Activated CD4-positive, alpha-beta T cell treated with anti-CD3 and anti-CD28 coated beads, Interleukin-2, amount 50 U/mL, for 16 hours (primary cell): ENCODE data around the gene RUBCN.
A peak's percentile ranks its signal among the peaks of the same experiment; 100 is the strongest.
"Not testable (repeated sequence)": the region's sequence is repeated elsewhere in the genome, so short reads cannot be mapped to it uniquely, and the experiment has no call there.

Experiments
- DNase-seq: peaks from one replicate; pipeline ENCODE4 v3.0.0-alpha.2; 2020

RUBCN gene

DNA sequence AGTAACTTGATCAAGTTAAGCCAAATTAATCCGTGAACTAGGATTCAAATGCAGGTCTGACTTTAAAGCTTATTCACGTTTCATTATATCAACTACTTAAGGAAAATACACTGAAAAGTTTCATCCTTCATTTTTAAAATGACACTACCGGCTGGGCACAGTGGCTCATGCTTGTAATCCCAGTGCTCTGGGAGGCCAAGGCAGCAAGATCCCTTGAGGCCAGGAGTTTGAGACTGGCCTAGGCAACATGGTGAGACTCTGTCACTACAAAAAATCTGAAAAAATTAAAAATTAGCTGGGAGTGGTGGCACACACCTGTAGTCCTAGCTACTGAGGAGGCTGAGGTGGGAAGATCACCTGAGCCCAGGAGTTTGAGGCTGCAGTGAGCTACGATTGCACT, 3.7 kb downstream of the RUBCN start:
- DNase-seq = no peak

DNA sequence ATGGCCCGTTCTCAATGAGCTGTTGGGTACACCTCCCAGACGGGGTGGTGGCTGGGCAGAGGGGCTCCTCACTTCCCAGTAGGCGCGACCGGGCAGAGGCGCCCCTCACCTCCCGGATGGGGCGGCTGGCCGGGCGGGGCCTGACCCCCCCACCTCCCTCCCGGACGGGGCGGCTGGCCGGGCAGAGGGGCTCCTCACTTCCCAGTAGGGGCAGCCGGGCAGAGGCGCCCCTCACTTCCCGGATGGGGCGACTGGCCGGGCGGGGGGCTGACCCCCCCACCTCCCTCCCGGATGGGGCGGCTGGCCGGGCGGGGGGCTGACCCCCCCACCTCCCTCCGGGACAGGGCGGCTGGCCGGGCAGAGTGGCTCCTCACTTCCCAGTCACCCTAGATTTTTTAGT, 5.2 kb downstream of the RUBCN start:
- not testable (repeated sequence) for DNase-seq

GRCh38 chr3:197730770-197731169, 5.9 kb downstream of the RUBCN start:
- DNase-seq = not testable (repeated sequence)

DNA sequence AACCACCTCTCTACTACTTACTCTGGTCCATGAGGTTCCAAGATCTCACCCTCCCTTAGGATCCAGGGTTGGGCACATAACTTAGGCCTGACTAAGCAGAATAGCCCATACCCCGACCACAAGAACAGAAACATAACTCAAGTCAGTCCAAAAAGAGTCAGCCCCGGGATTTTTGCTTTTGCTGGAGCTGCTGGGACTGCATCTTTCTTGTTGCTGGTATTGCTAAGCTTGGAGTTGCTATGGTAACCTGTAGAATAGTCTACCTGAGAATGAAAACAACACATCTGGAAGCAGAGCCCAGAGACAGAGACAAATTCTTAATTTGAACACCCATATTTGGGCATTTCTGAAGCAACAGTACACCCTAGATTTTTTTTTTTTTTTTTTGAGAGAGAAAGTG, 6.5 kb downstream of the RUBCN start:
- DNase-seq = no peak

- DNase-seq = no peak
Observed at GRCh38 chr3:197728487-197728886, 8.2 kb downstream of the RUBCN start.

DNA sequence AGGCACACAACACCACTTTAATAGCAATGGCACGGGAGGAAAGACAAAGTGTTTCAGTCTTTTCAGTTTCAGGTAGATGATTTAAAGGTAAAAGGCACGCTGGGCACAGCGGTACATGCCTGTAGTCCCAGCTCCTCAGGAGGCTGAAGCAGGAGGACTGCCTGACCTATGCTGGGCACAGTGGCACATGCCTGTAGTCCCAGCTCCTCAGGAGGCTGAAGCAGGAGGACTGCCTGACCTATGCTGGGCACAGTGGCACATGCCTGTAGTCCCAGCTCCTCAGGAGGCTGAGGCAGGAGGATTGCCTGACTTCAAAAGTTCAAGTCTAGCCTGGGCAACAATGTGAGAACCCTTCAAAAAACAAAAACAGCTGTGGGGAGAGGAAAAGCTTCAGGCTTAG, 8.8 kb downstream of the RUBCN start:
- DNase-seq = not testable (repeated sequence)

DNA sequence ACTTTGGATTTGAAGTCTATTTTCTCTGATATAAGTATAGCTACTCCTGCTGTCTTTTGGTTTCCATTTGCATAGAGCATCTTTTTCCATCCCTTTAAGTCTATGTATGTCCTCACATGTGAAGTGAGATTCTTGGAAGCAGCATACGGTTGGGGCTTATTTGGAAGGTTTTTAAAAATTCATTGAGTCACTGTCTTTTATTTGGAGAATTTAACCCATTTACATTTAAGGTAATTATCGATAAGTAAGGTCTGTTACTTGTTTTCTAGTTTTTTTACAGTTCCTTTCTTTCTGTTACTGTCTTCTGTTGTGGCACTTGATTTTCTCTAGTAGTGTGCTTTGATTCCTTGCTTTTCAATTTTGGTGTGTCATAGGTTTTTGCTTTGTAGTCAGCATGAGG, 14.0 kb downstream of the RUBCN start:
- no peak for DNase-seq

GRCh38 chr3:197720694-197721093, 16.0 kb downstream of the RUBCN start:
- DNase-seq = no peak

DNA sequence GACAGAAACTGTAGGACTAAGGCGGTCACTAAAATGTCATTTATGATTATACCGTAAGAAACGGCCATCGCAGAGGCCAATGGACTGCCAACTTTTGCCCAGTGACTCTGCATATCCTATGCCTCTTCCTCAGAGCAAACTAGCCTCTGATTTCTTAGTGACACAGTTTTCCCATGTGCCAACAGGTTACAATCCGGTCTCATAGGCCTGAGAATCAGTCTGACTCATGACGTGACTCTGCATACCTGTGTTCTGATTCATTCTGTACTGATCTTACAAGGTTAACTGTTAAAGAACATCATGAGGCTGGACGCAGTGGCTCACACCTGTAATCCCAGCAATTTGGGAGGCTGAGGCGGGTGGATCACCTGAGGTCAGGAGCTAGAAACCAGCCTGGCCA, 17.8 kb downstream of the RUBCN start:
- no peak for DNase-seq

DNA sequence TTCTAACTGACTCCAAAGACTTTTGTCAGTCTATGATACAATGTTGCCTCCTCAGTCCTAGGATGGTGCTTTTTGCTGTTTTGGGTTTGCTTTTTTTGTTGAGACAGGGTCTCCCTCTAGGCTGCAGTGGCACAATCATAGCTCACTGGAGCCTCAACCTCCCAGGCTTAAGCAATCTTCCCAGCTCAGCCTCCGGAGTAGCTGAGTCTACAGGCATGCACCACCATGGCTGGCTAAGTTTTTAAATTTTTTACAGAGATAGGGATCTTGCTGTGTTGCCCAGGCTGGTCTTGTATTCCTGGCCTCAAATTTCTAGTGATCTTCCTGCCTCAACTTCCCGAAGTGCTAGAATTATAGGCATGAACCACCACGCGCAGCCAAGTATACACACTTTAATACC, 22.5 kb downstream of the RUBCN start:
- DNase-seq = no peak

- no peak for DNase-seq
Observed at GRCh38 chr3:197713477-197713822, 23.3 kb downstream of the RUBCN start.

DNA sequence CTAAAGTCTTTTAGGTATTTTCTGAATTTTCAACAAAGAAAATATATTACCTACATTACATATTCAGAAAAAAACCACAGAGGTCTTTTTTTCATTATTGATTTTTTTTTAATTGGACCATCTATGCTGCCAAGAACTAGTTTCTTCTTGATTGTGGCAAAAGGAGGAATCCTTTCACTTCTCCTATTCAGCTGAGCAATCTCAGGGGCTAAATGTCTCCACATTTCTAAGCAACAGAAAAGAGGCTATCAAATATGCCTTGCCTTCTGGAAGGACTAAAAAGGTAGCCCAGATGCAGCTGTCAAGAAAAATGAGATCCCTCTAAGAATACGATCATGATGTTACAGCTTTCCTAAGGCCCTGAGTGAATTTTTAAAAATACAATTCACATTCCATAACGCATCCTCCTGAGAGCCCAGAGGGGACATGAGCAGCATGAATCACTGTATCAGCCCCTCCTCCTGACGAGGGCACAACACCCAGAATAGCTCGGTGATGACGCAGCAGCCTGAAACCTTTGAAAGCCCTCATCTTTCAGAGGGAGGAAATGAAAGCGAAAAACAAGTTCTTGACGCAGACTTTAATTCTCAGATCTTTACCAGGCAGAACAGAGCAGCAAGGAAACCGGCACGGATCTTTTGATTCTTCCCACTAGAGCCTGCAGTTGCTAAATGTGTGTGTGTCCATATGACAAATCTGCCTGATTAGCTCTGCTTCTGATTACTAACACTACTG, 24.6 kb downstream of the RUBCN start:
- DNase-seq = peak; percentile 93

GRCh38 chr3:197710965-197711364, 25.7 kb downstream of the RUBCN start:
- not testable (repeated sequence) for DNase-seq

DNA sequence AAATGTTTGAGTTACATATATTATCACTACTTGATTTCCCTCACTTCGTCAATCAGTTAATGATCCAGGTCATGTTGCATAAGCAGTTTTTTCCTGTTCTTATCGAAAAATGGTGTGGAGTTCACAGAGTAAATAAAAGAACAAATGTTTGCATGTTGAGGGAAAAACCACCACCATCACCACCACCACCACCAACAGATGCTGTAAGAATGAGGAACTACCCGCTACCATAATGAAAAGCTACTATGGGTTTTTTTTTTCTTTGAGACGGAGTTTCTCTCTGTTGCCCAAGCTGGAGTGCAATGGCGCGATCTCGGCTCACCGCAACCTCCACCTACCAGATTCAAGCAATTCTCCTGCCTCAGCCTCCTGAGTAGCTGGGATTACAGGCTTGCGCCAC, 27.6 kb downstream of the RUBCN start:
- DNase-seq = no peak

- no peak for DNase-seq
Observed at GRCh38 chr3:197706658-197707057, 30.0 kb downstream of the RUBCN start.

- DNase-seq = no peak
Observed at GRCh38 chr3:197701841-197702240, 34.9 kb downstream of the RUBCN start.

DNA sequence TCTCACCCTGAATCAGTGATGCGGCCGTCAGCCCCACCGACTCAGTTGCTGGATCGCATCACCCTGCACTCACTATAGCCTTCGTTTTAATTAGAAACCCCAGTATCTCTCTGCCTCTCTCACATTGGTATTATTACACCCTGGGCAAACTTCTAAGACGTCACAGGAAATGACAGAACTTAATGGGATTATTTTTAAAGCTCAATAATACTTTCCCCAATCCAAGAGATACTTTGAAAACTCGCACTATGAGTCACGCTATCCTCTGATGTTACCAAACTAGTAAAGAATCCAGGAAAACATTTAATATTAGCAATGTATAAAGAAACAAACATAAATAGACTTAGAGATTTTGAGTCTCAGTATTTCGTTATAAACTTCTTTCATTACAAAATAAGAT, 36.6 kb downstream of the RUBCN start:
- no peak for DNase-seq

DNA sequence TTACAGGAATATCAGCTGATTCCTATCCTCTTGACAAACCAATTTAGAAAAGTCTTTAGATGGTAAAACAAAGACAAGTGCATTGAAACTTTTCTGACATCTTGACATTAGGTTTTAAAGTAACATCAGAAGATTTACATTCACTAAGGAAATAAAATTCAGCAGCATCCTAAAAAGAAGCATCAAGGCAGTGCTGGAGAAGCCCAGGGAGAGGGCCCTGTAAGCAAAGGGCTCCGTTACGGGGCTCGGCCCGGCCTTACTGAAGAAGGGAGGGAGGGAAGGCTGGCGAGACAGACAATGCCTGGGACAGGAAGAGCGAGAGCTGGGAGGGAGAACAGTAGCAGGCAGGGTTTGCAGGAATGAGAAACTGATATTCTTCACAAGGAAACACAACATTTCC, 39.3 kb downstream of the RUBCN start:
- no peak for DNase-seq

DNA sequence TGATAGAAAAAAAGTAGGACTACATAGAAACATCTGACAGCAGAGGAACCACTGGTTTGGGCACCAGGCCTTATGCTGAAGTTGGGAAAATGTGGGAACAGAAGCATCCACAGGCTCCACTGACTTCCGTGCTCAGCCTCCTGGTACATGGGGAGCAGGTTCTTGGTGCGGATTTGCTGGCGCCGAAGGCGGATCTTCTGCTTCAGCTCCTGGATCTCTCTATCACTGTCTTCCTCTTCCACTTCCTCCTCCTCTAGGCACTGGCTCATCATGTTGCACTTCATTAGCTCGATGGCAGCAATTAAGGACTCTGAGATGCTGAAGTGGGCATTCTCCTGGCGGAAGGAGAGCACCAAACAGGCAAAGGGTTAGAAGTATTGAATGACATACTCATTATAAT, 42.5 kb downstream of the RUBCN start:
- no peak for DNase-seq

DNA sequence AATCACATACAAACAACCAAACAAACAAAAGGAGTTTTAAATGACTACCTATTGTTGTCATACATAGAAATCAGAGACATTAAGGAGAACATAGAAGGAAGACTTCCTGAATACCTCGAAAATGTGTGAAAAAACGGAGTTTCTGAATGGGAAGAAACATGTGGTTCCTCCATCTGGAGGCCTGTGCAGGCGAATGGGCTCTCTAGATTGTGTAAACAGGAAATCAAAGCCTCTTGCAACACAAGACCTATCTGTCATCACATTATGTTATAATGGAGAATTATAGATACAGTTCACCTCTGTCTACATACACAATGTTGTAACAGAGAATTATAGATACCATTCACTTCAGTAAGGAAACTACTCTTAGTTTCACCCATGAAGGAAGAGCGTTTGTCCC, 44.1 kb downstream of the RUBCN start:
- no peak for DNase-seq

DNA sequence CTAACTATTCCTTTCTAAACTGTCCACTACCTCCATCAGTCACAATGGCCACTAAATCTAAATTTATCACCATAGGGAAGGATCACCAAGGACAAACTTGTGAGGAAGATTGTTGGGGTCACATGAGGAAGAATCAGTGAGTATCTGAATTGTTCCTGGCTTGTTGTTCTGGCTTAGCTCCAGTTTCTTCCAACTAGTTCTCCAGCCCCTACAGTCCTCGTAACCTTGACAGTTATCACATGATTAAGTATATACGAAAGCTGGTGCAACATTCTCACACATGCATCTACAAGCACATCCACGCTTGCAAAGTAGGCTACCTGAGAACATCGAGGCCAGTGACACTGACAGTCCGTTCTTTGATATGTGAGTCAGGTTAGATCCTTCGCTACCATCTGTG, 46.0 kb downstream of the RUBCN start:
- no peak for DNase-seq

DNA sequence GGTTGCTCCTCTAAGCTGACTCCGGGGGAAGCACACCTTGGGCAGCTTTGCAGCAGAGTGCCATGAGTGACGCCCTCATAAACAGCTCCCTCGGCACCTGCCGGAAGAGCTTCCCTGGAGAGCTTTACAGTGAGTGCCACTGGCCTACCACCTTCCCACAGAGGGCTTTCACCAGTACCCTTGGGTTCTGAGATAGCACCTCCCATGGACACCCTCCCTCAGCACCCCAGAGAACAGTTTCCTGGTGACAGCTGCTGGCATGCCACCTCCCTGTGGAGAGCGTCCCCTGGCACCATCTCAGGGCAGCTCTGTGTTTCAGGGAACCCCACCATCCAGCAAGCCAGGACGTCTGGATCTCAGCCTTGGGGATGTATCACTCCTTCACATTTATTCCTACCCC, 49.1 kb downstream of the RUBCN start:
- DNase-seq = no peak

DNA sequence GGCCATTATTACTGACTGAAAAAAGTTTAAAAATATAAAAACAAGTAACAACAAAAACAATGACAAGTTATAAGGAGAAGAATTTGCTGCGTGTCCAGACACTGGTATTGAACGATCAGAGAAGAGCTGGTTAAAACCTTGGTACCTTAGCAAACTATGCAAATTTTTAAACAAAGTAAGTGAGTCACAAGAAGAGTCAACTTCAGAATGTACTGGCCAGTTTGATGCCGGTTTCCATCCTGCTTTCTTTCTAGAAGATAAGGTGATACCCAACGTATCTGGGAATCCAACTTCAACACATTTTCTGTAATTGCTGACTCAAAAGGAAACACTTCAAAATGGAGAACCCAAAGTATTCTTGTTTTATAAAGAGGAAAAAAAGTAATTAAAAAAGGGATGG, 49.8 kb downstream of the RUBCN start:
- DNase-seq = peak; percentile 18

DNA sequence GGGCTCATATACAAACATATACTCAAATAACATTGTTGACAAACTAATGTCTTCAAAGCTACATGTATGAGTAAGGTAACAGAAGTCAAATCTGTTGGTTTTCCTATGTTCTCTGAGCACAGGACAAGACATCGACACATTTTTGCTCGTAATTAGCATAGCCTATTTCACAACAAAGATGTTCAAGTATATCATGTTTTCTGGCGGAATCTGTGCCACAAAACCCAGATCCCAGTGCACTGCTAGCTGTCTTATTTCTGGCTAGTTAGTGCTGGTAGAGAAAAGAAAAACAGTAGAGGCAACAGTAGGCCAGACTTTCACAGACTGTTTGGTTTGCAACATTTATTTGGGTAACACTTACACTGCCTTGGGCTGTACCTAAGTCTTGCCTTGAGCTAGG, 51.2 kb downstream of the RUBCN start:
- no peak for DNase-seq

DNA sequence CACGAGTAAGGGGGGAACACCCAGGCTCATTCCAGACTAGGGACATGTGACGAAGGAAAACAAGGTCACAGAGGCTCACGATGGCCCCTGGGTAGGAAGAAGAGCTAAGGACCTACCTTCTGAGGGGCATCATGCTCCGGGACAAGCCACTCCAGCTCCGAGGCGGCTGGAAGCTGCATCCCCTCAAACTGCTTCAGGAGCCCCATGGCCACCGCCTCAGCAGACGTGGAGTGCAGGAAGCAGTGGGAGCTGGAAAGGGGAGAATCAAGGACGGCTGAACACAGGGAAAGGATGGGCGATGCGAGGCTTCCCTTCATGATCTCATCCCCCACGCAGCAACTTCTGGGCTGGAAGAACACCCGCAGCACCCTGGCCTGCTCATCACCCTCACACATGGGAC, 53.5 kb downstream of the RUBCN start:
- DNase-seq = no peak

DNA sequence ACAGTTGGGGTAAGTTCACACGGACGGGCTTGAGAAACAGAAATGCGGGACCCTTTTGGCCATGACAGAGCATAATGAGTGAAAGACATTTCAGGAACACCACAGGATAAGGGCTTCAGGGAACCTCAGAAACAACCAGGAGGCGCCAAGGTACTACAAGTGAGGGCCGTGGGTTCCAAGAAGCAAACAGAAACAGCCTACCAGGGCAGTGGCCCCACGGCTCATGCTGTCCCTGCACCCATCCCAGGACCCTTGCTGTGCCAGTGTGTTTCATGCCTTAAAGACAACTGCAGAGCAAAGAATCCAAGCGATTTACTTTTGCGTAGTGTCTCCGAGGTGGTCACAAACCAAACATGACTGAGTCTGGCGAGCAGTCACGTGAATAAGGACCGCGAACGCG, 54.0 kb downstream of the RUBCN start:
- DNase-seq = no peak
